NOMO-1 treated with dmso at 0.1 percent for 144 hours (cell line): ENCODE data around the gene USP10.

ENCODE experiments used
- DNase-seq: peaks from one replicate; lab custom pipeline; 2025; ENCODE audit not compliant: unreplicated experiment; lab: John Stamatoyannopoulos, UW

The USP10 gene

GRCh38 chr16:84821179-84821578 is 121.4 kb downstream of the USP10 start:
- no peak for DNase-seq

GRCh38 chr16:84821728-84822689 is 122.2 kb downstream of the USP10 start:
- DNase-seq: no peak

GRCh38 chr16:84822990-84823389 is 123.2 kb downstream of the USP10 start:
- DNase-seq: no peak

GRCh38 chr16:84823484-84823883 is 123.7 kb downstream of the USP10 start:
- no peak for DNase-seq

- DNase-seq: no peak
Observed at GRCh38 chr16:84823926-84824325, 124.1 kb downstream of the USP10 start.

GRCh38 chr16:84825896-84826557 is 126.2 kb downstream of the USP10 start:
- DNase-seq: no peak

GRCh38 chr16:84826558-84826941 is 126.8 kb downstream of the USP10 start:
- no peak for DNase-seq

- peak; percentile 78 for DNase-seq
Observed at GRCh38 chr16:84827131-84827574, 127.4 kb downstream of the USP10 start.

- DNase-seq: no peak
Observed at GRCh38 chr16:84827897-84828296, 128.1 kb downstream of the USP10 start.

GRCh38 chr16:84828322-84828721 is 128.5 kb downstream of the USP10 start:
- DNase-seq: no peak
